ENCODE data around the gene LRRC70. TPM values are rescaled to one million over a fixed set of nuclear protein-coding genes. Genes with fewer than 3 reads are reported as not detected.
A peak's percentile ranks its signal among the peaks of the same experiment; 100 is the strongest.

Gene LRRC70
- total and polyA plus RNA-seq, 2 experiments from 2014 or later, result 0.15 to 1.7 TPM

GRCh38 chr5:62626534-62626933, 47.9 kb downstream of the LRRC70 start:
- H4K20me1 ChIP-seq (replicated peaks; ENCODE audit: insufficient read depth), result no peaks in the 10 kb centered on the region
- H3F3A ChIP-seq (replicated peaks; ENCODE audit: low read depth), result no peaks in the 10 kb centered on the region
- no peaks in the 10 kb centered on the region for H3K79me2 ChIP-seq (replicated peaks; ENCODE audit: insufficient read depth)
- Mint-ChIP-seq H3K27ac (no peak overlapping the region), H3K4me1 (peaks cover 34% of the 10 kb centered on the region), H3K4me3 (peak overlapping the region; percentile 20; the same call in 2 of the 3 replicates), H3K36me3 (ENCODE audit: low read depth) (peaks cover 22% of the 10 kb centered on the region; the same call in 2 of the 3 replicates), H3K9me3 (peaks cover 2% of the 10 kb centered on the region; the same call in 2 of the 3 replicates), H3K27me3 (ENCODE audit: insufficient read depth, low read depth, poor library complexity) (peaks cover 3% of the 10 kb centered on the region)
- ATAC-seq (peak; percentile 79), DNase-seq (ENCODE audit: low spot score) (peak; percentile 39)
- H3K9me2 ChIP-seq (ENCODE audit: insufficient read depth), result no peaks in the 10 kb centered on the region
- no peak overlapping the region for H2AFZ ChIP-seq
- peaks cover 28% of the 10 kb centered on the region for H3K4me1 ChIP-seq (ENCODE audit: insufficient read depth)
- TF ChIP-seq NANOG (IDR thresholded peaks at IDR 0.05; ENCODE audit: borderline replicate concordance) (peak; percentile 67; the same call in 1 of the 2 replicates), EZH2 (IDR thresholded peaks at IDR 0.05; ENCODE audit: low read depth, unreplicated experiment) (no peak)
- H3K4me2 ChIP-seq, result peak overlapping the region; percentile 54
- H3K27ac ChIP-seq (ENCODE audit: low read depth), result peak overlapping the region; percentile 2; the same call in 1 of the 2 replicates
- peak overlapping the region; percentile 15; the same call in 1 of the 2 replicates for H3K4me3 ChIP-seq
- H3K27me3 ChIP-seq (ENCODE audit: insufficient read depth), result no peaks in the 10 kb centered on the region
- H3K36me3 ChIP-seq (ENCODE audit: insufficient read depth), result no peaks in the 10 kb centered on the region

- TF ChIP-seq ZNF462 (CRISPR knock-in tag; IDR thresholded peaks at IDR 0.05) (peak; percentile 23; the same call in 1 of the 2 replicates), STAT1 (IDR thresholded peaks at IDR 0.05; ENCODE audit: unreplicated experiment) (no peak)
- Mint-ChIP-seq H3K27me3 (ENCODE audit: insufficient read depth, low read depth, poor library complexity) (peaks cover 3% of the 10 kb centered on the region), H3K4me1 (peaks cover 28% of the 10 kb centered on the region), H3K9me3 (peaks cover 2% of the 10 kb centered on the region; the same call in 2 of the 3 replicates), H3K27ac (no peak overlapping the region), H3K36me3 (ENCODE audit: low read depth) (peaks cover 24% of the 10 kb centered on the region; the same call in 2 of the 3 replicates), H3K4me3 (no peak overlapping the region)
- H3K27me3 ChIP-seq (ENCODE audit: insufficient read depth), result no peaks in the 10 kb centered on the region
- 0 out of 2 replicates have a peak overlapping the region, but pooled peaks have one; percentile 15 for H3K4me3 ChIP-seq
- no peaks in the 10 kb centered on the region for H3F3A ChIP-seq (replicated peaks; ENCODE audit: low read depth)
- H3K4me2 ChIP-seq, result peak overlapping the region; percentile 54
- no peaks in the 10 kb centered on the region for H3K79me2 ChIP-seq (replicated peaks; ENCODE audit: insufficient read depth)
- peak overlapping the region; percentile 2; the same call in 1 of the 2 replicates for H3K27ac ChIP-seq (ENCODE audit: low read depth)
- H3K36me3 ChIP-seq (ENCODE audit: insufficient read depth), result no peaks in the 10 kb centered on the region
- H2AFZ ChIP-seq, result no peak overlapping the region
- peaks cover 22% of the 10 kb centered on the region for H3K4me1 ChIP-seq (ENCODE audit: insufficient read depth)
- H4K20me1 ChIP-seq (replicated peaks; ENCODE audit: insufficient read depth), result no peaks in the 10 kb centered on the region
- DNase-seq (ENCODE audit: low spot score) (peak; percentile 29), ATAC-seq (peak; percentile 78)
- no peaks in the 10 kb centered on the region for H3K9me2 ChIP-seq (ENCODE audit: insufficient read depth)
Observed at GRCh38 chr5:62627121-62627520, 48.5 kb downstream of the LRRC70 start.

Measured in GM23338 (cell line).